GM10266 (cell line): Measurements from ENCODE around the gene NISCH.

ENCODE experiments used
- DNase-seq: peaks from one replicate; pipeline ENCODE4 v3.0.0; 2012; ENCODE audit errors: extremely low spot score
- TF ChIP-seq, protein P1 (sequence below): IDR thresholded peaks from 2 replicates; pipeline ENCODE4 v1.5.1; 2012; ENCODE audit warnings: mild to moderate bottlenecking, low read depth; ENCODE audit not compliant: control insufficient read depth, insufficient read depth; ENCODE audit errors: missing control alignments

The NISCH gene

DNA sequence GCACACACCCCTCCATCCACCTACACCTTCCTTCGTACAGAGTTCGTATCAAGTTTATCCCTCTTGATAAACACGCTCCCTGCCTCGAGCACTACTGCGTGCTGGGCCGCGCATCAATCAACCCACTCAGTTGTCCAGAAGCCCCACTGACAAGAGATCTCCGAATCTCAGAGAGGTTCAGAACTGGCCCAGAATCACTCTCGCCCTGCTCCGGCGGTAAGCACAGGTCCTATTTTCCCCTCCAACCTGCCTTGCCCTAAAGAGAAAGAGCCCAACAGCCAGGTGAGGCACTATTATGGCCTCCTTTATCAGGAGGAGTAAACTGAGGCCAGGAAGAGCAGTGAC, 494 bp upstream of the NISCH start:
- no peak for DNase-seq
- TF ChIP-seq, protein P1, sequence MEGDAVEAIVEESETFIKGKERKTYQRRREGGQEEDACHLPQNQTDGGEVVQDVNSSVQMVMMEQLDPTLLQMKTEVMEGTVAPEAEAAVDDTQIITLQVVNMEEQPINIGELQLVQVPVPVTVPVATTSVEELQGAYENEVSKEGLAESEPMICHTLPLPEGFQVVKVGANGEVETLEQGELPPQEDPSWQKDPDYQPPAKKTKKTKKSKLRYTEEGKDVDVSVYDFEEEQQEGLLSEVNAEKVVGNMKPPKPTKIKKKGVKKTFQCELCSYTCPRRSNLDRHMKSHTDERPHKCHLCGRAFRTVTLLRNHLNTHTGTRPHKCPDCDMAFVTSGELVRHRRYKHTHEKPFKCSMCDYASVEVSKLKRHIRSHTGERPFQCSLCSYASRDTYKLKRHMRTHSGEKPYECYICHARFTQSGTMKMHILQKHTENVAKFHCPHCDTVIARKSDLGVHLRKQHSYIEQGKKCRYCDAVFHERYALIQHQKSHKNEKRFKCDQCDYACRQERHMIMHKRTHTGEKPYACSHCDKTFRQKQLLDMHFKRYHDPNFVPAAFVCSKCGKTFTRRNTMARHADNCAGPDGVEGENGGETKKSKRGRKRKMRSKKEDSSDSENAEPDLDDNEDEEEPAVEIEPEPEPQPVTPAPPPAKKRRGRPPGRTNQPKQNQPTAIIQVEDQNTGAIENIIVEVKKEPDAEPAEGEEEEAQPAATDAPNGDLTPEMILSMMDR: no peak

DNA sequence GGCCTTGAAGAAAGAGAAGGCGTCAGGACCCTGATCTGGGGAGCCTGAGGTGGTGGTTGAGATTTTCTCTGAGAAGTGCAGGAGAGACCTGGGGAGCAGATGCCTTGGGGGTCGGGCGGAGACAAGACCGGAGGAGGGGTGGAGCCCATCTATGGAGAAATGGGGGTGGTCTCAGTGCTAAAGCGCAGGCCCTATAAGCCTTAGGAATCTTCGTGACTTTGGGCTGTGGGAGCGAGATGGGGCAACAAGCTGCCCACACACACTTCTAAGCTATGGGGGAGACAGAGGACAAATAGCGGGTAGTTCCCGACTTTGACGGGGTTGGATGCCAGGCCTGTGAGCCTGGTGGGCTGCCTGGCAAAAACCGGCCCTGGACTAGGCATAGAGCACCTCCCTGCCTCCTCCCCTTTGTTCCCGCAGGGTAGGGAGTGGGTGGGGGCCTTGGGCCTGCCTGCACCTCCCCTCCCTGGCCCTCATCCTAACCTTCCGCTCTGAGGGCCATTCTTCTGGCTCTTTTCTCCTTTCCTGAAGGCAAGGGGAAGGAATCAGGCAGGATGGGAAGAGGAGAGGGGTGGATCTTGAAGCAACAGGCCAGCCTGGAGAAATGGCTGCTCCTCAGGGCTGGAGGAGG, 880 bp downstream of the NISCH start:
- no peak for DNase-seq
- TF ChIP-seq, protein P1: no peak

DNA sequence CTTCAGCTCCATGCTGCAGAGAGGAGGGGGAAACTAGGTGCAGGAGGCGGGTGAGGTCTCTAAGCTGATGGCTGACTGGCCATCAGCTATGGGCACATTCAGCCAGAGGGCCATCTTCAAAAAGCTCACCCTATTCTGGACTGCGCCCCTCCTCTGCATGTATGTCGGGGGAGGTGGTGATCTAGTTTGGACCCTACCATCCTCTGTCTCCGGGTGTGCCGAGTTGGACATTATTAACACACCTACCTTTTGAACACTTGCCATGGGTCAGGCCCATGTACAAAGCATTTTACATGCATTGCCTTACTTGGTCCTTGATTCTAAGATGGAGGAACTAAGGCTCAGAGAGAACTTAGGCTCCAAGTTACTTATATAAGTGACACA, 1.4 kb downstream of the NISCH start:
- TF ChIP-seq, protein P1: no peak
- no peak for DNase-seq

DNA sequence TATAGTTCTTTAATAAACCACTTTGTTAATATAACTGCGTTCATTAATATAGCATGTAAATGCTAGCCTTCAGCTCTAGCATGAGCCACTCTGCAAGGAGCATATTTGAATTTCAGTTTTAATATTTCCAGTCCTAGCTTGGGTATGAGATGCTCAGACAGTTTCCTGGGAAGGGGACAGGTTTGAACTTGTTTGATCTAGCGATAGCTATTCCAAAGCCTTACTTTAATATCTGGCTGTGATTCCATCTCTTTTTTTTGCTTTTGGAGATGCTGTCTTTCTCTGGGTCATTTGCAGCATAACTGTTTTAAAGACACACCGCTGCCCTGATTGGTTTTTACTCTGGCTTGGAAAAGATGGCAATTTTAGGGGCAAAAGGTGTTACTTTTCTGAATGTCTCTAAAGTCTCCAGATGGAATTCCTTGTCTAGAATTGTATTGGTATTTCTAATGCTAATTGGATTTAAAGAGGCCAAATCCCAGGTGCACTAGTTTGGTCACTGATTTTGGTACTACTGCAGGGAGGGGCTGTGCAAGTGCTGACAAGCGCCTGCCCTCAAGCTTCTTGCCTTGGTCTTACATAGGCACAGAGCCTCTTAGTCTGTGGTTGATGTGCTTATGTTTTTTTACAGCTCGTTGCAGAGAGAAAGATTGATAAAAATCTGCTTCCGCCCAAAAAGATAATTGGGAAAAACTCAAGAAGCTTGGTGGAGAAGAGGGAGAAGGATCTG, 2.8 kb downstream of the NISCH start:
- no peak for DNase-seq
- TF ChIP-seq, protein P1: no peak

DNA sequence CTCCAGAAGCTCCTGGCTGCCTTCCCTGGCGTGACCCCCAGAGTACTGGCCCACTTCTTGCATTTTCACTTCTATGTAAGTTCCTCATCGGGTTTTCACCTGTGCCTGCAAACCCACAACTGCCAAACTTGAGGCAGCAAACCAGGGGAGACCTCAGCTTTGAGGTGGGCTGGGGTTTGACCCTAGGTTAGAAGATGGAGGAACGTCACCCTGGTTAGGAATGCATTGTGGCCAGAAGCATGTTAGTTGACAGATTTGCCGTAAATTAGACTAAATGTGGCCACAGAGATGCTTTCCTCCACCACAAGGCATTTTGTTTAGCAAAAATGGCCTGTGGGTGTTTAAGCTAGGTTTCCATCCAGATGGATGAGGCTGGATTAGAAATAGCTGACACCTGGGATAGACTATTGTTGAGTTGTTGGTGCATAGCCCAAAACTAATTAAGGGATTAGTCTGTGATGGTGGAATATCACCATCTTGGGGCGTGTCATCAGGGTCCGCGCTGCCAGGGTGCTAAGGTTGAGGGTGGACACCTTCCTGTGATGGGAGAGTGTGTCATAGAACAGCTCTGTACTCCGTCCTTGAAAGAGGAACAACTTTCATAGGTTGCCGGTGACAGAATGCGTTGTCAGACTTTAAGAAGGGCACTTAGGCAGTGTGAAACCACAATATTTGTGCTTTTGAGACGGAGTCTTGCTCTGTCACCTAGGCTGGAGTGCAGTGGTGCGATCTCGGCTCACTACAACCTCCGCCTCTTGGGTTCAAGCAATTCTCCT, 3.6 kb downstream of the NISCH start:
- no peak for DNase-seq
- TF ChIP-seq, protein P1: no peak

DNA sequence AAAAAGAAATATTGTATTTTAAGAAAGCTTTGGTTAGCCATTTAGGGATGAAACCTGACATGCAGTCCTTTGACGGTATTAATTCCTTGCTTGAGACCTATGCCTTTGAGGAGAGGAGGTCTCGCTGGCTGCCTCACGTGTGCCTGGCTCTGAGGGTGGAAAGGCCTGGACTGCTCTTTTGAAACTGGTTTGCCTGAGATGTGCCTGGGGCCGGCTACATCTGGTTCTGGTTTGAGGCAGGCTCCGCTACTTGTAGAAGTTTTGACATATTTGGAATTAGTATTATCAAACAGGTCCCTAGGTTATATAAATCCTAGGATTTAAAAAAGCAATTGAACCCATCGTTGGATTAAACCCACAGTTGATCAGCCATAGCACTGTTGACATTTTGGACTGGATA, 6.5 kb downstream of the NISCH start:
- no peak for DNase-seq
- TF ChIP-seq, protein P1: no peak

DNA sequence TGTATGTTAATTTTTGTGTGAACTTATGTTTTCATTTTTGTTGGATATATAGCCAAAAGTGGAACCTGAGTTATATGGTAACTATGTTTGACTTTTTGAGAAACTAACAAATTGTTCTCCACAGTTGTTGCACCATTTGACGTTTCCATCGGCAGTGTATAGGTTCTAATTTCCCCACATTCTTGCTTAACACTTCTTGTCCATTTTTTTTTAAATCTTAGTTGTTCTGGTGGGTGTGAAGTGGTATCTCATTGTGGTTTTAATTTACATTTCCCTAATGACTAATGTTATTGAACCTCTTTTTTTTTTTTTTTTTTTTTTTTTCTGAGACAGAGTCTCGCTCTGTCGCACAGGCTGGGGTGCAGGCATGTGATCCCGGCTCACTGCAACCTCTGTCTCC, 8.0 kb downstream of the NISCH start:
- no peak for DNase-seq
- TF ChIP-seq, protein P1: no peak
